A549 (cell line): ENCODE measurements around the gene MYLK.

ENCODE experiments used
- CEBPB ChIP-seq, 2 experiments: fragments of >200 bp in 1 of 2; sonication (Bioruptor Twin) in 1 of 2; formaldehyde crosslinking in 1 of 2; IDR thresholded peaks; 2 replicates each; pipeline ENCODE4 v1.6.1; 2012 to 2016
- ESRRA ChIP-seq: fragments of 150-350 bp; IDR thresholded peaks from 2 replicates; pipeline ENCODE4 v1.6.1; 2014; ENCODE audit warnings: mild to moderate bottlenecking, low read length, borderline replicate concordance
- NR3C1 ChIP-seq: fragments of >200 bp; sonication (Bioruptor Twin); formaldehyde crosslinking; IDR thresholded peaks from 3 replicates; pipeline ENCODE4 v1.6.1; 2017
- POLR2A ChIP-seq: IDR thresholded peaks from 2 replicates; pipeline ENCODE4 v1.6.1; 2012; ENCODE audit warnings: mild to moderate bottlenecking, low read length
- TF ChIP-seq, protein P1 (sequence below): fragments of 200-600 bp; sonication (generic); IDR thresholded peaks from 2 replicates; pipeline ENCODE4 v1.6.1; 2016; ENCODE audit warnings: antibody characterized with exemption, mild to moderate bottlenecking, moderate library complexity
- TF ChIP-seq, protein P2 (sequence below): fragments of >200 bp; sonication (Bioruptor Twin); formaldehyde crosslinking; IDR thresholded peaks from 3 replicates; pipeline ENCODE4 v1.5.1; 2016
- TF ChIP-seq, protein P3 (sequence below): IDR thresholded peaks from 2 replicates; pipeline ENCODE4 v1.6.1; 2012

DNA sequence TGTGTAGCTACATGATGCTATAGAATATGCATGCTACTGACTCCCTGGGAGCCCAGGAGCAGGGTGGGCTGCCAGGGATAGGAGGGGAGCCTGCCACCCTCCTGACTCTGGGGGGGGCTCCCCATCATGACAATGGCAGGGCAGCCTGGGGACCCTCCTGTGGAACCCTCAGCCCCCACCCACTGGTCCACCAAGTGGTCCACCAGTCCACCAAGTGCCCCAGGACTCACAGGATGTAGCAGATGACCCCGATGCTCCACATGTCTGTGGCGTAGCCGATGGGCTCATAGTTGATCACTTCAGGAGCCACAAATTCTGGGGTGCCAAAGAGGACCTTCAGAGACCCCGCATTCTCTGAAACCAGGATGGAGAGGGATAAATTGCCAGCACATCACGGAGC is 246.3 kb downstream of the MYLK start:
- TF ChIP-seq, protein P1, sequence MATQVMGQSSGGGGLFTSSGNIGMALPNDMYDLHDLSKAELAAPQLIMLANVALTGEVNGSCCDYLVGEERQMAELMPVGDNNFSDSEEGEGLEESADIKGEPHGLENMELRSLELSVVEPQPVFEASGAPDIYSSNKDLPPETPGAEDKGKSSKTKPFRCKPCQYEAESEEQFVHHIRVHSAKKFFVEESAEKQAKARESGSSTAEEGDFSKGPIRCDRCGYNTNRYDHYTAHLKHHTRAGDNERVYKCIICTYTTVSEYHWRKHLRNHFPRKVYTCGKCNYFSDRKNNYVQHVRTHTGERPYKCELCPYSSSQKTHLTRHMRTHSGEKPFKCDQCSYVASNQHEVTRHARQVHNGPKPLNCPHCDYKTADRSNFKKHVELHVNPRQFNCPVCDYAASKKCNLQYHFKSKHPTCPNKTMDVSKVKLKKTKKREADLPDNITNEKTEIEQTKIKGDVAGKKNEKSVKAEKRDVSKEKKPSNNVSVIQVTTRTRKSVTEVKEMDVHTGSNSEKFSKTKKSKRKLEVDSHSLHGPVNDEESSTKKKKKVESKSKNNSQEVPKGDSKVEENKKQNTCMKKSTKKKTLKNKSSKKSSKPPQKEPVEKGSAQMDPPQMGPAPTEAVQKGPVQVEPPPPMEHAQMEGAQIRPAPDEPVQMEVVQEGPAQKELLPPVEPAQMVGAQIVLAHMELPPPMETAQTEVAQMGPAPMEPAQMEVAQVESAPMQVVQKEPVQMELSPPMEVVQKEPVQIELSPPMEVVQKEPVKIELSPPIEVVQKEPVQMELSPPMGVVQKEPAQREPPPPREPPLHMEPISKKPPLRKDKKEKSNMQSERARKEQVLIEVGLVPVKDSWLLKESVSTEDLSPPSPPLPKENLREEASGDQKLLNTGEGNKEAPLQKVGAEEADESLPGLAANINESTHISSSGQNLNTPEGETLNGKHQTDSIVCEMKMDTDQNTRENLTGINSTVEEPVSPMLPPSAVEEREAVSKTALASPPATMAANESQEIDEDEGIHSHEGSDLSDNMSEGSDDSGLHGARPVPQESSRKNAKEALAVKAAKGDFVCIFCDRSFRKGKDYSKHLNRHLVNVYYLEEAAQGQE: no peak
- TF ChIP-seq POLR2A: no peak
- TF ChIP-seq NR3C1: no peak
- TF ChIP-seq, protein P2, sequence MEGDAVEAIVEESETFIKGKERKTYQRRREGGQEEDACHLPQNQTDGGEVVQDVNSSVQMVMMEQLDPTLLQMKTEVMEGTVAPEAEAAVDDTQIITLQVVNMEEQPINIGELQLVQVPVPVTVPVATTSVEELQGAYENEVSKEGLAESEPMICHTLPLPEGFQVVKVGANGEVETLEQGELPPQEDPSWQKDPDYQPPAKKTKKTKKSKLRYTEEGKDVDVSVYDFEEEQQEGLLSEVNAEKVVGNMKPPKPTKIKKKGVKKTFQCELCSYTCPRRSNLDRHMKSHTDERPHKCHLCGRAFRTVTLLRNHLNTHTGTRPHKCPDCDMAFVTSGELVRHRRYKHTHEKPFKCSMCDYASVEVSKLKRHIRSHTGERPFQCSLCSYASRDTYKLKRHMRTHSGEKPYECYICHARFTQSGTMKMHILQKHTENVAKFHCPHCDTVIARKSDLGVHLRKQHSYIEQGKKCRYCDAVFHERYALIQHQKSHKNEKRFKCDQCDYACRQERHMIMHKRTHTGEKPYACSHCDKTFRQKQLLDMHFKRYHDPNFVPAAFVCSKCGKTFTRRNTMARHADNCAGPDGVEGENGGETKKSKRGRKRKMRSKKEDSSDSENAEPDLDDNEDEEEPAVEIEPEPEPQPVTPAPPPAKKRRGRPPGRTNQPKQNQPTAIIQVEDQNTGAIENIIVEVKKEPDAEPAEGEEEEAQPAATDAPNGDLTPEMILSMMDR: no peak
- TF ChIP-seq ESRRA: no peak
- TF ChIP-seq, protein P3, sequence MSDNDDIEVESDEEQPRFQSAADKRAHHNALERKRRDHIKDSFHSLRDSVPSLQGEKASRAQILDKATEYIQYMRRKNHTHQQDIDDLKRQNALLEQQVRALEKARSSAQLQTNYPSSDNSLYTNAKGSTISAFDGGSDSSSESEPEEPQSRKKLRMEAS: no peak
- TF ChIP-seq CEBPB (IDR thresholded peaks at IDR 0.05): no peak
